ENCODE results near the gene ZC3H12A.

The ZC3H12A gene

GRCh38 chr1:37474046-37474696 lies at the start of gene ZC3H12A:
TSS of gene ZC3H12A (plus strand) at chr1:37474580. CDS start at chr1:37475497, 917 bp downstream.
- TF ChIP-seq POU6F1 (CRISPR knock-in tag; IDR thresholded peaks at IDR 0.05; ENCODE audit: borderline replicate concordance, low read depth) (no peak), ZNF565 (CRISPR knock-in tag; conservative IDR thresholded peaks at IDR 0.05; ENCODE audit: low read depth) (no peak), ZNF8 (CRISPR knock-in tag; IDR thresholded peaks at IDR 0.05) (no peak), BACH2 (CRISPR knock-in tag; IDR thresholded peaks at IDR 0.05; ENCODE audit: borderline replicate concordance) (no peak), TOX (CRISPR knock-in tag; IDR thresholded peaks at IDR 0.05; ENCODE audit: borderline replicate concordance) (no peak), RARB (CRISPR knock-in tag; IDR thresholded peaks at IDR 0.05) (no peak), ZFP3 (CRISPR knock-in tag; IDR thresholded peaks at IDR 0.05) (no peak), TCF4 (CRISPR knock-in tag; IDR thresholded peaks at IDR 0.05; ENCODE audit: borderline replicate concordance) (no peak)
- TF ChIP-seq, protein P1, sequence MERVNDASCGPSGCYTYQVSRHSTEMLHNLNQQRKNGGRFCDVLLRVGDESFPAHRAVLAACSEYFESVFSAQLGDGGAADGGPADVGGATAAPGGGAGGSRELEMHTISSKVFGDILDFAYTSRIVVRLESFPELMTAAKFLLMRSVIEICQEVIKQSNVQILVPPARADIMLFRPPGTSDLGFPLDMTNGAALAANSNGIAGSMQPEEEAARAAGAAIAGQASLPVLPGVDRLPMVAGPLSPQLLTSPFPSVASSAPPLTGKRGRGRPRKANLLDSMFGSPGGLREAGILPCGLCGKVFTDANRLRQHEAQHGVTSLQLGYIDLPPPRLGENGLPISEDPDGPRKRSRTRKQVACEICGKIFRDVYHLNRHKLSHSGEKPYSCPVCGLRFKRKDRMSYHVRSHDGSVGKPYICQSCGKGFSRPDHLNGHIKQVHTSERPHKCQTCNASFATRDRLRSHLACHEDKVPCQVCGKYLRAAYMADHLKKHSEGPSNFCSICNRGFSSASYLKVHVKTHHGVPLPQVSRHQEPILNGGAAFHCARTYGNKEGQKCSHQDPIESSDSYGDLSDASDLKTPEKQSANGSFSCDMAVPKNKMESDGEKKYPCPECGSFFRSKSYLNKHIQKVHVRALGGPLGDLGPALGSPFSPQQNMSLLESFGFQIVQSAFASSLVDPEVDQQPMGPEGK (CRISPR knock-in tag; IDR thresholded peaks at IDR 0.05; ENCODE audit: borderline replicate concordance): no peak
- peak; percentile 50 for ATAC-seq

DNA sequence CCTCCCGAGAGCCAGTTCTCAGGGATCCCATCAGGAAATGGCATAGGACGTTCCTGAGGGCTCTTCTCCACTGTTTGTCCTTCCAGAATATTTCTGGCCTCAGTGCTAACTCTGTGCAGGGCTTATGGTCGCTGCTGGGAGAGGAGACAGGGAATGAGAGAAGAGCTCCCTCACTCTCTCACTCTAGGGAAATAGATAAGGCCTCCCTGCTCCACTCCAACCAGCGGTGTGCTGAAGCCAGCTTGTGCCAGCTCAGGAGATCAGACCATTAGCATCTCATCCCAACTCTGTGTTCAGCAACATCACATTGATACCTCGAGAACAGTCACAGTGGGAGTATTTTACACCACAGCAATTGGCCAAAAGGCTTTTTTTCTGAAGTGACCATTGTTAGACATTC lies 49.2 kb upstream of the ZC3H12A start:
- ATAC-seq: no peak; the same call in 2 of the 3 replicates

More for the DNA sequence above, 49.2 kb upstream of the ZC3H12A start:
- no peak for TF ChIP-seq ZFP3 (CRISPR knock-in tag; IDR thresholded peaks at IDR 0.05)
- no peak for TF ChIP-seq PPARA (CRISPR knock-in tag; IDR thresholded peaks at IDR 0.05; ENCODE audit: borderline replicate concordance)
- no peak for TF ChIP-seq ZNF8 (CRISPR knock-in tag; IDR thresholded peaks at IDR 0.05)
- TF ChIP-seq ESRRG (CRISPR knock-in tag; IDR thresholded peaks at IDR 0.05): no peak
- no peak for TF ChIP-seq ZNF565 (CRISPR knock-in tag; conservative IDR thresholded peaks at IDR 0.05; ENCODE audit: low read depth)
- TF ChIP-seq ZFP30 (CRISPR knock-in tag; IDR thresholded peaks at IDR 0.05): no peak
- TF ChIP-seq TOX (CRISPR knock-in tag; IDR thresholded peaks at IDR 0.05; ENCODE audit: borderline replicate concordance): no peak
- no peak for TF ChIP-seq TSHZ2 (CRISPR knock-in tag; IDR thresholded peaks at IDR 0.05)
- TF ChIP-seq, protein P1 (CRISPR knock-in tag; IDR thresholded peaks at IDR 0.05; ENCODE audit: borderline replicate concordance): no peak
- no peak for TF ChIP-seq ISL1 (CRISPR knock-in tag; IDR thresholded peaks at IDR 0.05)
- TF ChIP-seq SNAI2 (CRISPR knock-in tag; IDR thresholded peaks at IDR 0.05): no peak
- no peak for TF ChIP-seq GLIS3 (CRISPR knock-in tag; IDR thresholded peaks at IDR 0.05)
- no peak for TF ChIP-seq ZC3H10 (CRISPR knock-in tag; IDR thresholded peaks at IDR 0.05)
- TF ChIP-seq CREB5 (CRISPR knock-in tag; IDR thresholded peaks at IDR 0.05; ENCODE audit: low read depth): no peak
- no peak for TF ChIP-seq OSR1 (CRISPR knock-in tag; IDR thresholded peaks at IDR 0.05)
- TF ChIP-seq BACH2 (CRISPR knock-in tag; IDR thresholded peaks at IDR 0.05; ENCODE audit: borderline replicate concordance): no peak
